NCI-H2107 (cell line): ENCODE results near the gene DNAJC18.
A peak's percentile ranks its signal among the peaks of the same experiment; 100 is the strongest.
"Not testable (repeated sequence)": the region's sequence is repeated elsewhere in the genome, so short reads cannot be mapped to it uniquely, and the experiment has no call there.

Experiments
- DNase-seq: peaks from one replicate; lab custom pipeline; 2025; lab: John Stamatoyannopoulos, UW

Gene DNAJC18

DNA sequence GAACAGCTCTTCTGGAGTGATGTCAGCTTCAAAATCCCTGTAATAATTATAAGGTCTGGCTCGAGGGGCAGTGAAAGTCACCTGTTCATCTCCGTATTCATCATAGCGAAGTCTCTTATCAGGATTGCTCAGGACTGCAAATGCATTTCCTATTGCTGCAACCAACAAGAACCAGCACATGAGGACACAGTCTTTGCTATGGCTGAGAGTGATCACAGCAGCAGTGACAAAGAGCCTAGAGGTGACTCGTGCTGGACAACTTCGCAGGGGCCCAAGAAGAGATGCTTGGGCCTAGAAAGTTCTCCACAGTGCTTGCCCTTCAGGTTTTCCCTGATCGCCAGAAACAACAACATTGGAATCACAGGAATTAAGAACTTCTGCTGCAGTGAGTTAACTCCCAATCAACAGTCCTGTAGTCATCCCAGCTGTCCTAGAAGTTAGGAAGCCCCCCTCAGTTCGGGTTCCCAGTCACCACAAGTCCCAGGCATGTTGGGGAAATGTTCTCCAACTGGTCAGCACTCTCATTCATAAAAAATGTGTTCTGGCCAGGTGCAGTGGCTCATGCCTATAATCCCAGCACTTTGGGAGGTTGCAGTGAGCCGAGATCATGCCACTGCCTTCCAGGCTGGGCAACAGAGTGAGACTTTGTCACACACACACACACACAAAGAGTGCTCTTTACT, 13.0 kb downstream of the DNAJC18 start:
- no peak for DNase-seq

DNA sequence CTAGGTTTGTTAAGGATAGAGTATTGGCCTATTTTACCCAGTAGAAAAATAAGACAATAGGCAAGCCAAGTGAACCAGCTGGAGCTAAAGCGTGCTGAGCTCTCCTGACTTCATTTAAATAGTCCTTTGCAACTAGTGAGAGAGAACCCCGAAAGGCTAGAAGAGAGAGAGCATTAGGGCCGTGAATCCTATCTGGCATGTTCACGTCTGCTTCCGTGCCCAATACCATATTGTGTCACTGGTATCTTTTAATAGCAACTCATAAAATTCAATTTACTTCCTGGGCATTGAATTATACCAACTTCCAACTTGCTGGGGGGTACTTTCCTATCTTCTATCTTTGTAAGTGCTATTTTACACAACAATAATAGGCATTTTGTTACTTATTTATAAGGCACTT, 13.8 kb downstream of the DNAJC18 start:
- no peak for DNase-seq

- peak; percentile 35 for DNase-seq
Measured at GRCh38 chr5:139422307-139422893, 16.9 kb downstream of the DNAJC18 start.

DNA sequence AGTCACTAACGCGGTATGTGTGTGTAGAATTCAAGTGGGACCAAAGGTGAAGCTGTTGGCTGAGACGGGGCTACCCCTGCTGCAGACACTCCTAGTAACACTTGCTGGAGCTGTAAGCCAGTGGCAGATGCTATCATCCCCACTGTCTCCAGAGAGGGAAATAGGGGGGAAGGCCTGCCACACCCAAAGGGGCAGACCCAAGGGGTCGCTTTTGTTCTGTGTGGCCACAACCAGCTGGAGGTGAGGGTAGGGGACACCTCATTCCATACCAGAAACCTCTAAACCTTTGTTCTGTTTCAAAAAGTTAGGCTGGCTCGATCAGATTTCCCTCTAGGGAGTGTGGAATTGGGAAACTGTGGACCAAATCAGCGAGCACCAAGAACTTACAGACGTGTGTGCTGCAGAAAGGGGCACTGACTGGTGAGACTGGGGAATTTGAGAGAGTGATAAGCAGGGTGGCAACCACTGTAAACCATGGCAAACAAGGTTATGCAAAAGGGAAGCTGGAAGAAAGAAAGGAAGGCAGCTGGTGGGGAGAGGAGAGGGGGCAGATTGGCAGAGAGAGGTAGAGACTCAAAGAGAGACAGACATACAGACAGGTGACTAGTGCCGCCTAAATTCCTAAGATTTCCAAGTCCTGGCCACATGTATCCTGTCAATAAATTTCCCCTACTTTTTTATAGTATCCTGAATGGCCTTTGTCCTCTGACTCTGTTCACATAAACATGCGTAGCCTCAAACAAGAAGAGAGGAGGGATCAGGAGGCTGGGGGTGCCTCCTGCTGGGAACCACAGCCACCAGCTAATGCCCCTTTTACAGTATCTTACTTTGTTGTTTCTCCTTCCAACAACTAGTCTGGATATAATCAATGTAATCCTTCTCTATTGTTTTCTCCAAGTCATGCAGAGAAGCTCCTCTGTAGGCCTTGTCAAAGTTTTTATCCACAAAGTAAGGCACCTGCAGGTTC, 19.8 kb downstream of the DNAJC18 start:
- DNase-seq = no peak

DNA sequence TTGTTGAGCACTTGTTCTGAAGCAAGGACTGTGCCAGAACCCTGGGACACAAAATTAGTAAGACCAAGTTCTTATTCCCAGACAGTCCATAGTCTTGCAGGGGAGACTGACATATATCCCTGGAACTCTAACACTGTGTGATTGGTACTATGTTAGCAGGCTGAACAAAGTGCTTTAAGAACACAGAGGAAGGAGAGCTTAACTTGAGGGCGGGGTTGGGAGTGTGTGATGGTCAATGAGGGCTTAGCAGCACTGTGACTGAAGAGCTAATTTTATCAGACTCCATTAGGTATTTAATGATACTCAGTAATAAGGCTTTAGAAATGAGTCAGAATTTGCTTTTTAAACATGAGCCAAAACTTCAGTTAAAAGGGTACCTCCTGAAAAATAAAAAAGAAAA, 20.5 kb downstream of the DNAJC18 start:
- no peak for DNase-seq

DNA sequence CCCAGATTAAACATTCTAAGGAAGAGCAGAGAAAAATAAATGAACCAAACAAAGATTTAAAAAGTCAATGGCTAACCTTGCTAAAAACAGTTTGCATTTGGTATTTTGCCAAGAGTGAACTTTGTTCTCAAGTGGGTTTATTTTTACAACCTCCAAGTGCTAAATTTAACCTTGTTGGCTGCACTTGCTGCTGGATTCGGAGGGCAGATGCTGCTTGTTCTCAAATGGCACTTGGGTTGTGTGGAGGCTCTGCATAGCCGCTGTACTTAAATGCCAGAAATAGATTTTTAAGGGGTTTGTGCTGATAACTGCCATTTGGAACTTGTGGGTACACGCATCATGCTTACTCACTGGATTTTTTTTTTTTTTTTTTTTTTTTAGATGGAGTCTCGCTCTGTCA, 22.1 kb downstream of the DNAJC18 start:
- peak; percentile 9 for DNase-seq

- no peak for DNase-seq
Measured at GRCh38 chr5:139416651-139417050, 22.7 kb downstream of the DNAJC18 start.

DNA sequence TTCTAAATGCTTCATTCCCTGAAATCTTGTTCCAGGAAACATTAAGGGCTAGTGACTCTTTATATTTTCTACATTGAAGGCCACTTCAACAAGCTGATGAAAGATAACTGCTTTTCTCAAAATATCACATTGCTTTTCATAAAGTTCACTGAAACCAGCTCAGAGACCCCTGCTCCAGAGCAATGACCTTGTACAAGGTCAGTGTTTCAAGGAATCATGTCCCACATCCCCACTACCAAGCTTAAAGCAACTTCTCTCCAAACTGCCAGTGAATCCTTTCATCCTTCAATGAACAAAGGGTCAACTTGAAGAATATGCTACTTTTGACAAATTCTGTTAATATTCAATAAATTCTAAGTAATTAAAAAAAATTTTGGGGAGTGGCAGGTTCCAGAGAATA, 23.5 kb downstream of the DNAJC18 start:
- no peak for DNase-seq

DNA sequence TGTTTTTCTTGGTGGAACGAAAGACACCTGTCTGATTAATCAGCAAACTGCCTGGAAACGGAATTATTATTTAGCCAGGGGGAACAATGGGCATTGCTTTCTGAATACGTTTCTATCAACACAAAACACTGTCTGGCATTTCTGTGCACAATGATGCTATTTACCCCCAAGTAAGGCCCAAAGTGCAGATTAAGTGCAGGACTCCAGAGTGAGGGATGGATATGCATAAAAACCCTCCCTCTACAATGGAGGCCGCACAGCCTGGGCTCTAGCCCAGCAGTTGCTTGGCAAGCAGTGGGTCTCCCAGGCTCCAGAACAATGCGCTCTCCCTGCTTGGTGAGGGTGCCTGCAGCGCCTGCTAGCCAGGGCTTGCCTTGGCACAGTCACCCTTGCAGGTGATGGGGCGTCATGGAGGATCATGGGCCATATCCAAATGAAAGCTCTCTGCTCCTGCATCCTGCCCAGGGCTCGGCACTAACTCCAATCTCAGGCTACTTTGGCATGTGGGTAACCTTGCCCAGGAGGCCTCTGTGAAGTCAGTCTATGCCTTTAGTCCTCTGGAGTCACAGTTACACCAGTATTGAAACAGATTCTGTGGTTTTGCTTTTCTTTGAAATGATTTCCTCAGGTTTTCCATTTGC, 24.0 kb downstream of the DNAJC18 start:
- DNase-seq = no peak

- no peak for DNase-seq
Measured at GRCh38 chr5:139414581-139415130, 24.7 kb downstream of the DNAJC18 start.

DNA sequence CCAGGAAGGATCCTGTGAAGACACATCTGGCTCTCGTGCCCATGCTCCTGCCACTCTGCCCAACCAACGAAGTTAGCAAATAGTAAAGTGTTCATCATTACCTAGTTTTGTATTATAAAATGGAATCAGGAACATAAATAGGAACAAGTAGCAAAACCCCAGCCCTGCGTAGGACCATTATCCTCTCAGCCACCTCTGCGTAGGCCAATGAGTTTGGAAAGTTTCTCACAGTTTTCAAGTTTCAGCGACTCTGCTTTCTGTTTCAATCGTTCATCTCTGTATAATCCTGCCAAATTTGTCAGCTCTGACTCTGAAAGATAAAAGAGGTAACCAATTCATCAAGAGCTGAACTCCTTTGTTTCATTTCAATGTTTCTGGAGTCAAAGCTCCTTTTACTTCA, 25.4 kb downstream of the DNAJC18 start:
- DNase-seq = no peak

DNA sequence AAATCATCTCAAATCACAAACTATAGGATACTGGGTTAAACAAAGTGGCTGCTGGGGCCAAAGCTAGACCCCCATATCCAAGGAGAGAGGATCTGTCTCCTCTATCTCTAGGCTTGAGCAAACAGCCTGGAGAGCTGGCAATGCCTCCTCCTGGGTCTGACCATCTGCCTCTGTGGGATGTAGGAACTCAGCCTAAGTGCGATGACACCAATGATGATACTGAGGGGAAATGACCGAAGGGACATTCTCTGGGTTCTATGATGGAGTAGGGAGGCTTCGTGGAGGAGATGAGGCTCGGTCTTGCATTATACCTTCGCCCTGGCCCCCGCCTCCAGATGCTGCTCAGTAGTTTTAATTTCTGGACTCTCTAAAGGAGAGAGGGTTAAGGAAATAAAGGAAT, 26.2 kb downstream of the DNAJC18 start:
- no peak for DNase-seq

GRCh38 chr5:139410993-139411828, 28.1 kb downstream of the DNAJC18 start:
- no peak for DNase-seq

- DNase-seq = no peak
Measured at GRCh38 chr5:139410121-139410992, 29.0 kb downstream of the DNAJC18 start.

GRCh38 chr5:139409116-139409515, 30.2 kb downstream of the DNAJC18 start:
- DNase-seq = not testable (repeated sequence)

DNA sequence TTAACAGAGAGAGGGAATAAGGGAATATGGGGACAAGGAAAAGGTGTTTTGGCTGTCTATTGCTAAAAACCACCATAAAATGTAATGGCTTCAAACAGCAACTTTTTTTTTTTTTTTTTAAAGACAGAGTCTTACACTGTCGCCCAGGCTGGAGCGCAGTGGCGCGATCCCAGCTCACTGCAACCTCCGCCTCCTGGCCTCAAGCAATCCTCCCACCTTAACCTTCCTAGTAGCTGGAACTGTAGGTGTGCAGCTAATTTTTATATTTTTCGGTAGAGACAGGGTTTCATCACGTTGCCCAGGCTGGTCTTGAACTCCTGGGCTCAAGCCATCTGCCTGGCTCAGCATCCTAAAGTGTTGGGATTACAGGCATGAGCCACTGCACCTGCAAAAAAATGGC, 31.1 kb downstream of the DNAJC18 start:
- no peak for DNase-seq

DNA sequence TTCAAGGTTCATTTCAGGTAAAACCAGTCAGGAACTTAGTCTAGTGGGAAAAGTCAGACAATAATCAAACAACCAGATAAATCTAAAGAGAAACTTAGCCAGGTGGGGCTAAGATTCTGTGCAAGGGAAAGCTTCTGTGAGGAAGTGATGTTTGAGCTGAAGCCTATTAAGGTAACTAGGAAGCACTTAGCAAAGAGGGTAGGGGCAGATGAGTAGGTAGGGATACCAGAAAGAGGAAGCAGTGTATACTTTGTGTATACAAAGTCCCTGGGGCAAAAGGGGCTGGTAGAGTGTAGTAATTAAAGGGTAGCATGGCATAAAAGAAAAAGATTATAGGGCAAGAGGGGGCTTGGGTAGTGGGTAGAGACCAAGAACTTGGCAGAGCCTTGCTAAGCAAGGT, 31.8 kb downstream of the DNAJC18 start:
- no peak for DNase-seq

DNA sequence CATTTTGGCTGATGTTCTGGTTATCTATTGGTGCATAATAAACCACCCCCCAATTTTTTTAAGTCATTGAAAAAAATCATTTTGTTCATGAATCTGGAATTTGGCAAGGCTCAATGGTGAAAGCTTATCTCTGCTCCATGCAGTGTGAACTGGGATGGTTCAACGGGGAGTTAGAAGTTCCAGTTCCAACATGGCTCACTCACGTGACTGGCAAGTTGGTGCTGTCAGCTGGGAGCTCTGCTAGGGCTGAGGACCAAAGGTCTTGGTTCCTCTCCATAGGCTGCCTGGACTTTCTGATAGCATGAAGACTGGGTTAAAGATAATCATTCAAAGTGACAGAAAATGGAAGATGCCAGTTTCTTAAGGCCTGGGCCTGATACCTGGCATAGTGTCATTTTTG, 32.4 kb downstream of the DNAJC18 start:
- DNase-seq = no peak

DNA sequence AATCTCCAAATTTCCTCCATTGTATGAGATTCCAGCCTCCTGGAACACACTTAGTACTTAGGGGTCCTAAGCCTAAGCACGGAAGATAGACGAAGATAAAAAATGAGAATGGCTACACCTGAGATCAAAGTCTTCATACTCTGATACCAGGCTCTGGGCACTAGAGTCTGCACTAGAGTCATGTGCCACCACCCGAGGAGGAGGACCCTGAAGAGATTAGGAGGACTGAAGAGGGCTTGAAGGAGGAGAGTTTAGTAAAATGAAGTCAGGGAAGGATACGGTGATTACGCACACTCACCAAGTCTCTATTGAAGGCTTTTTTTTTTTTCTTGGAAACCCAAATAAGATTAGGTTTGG, 34.9 kb downstream of the DNAJC18 start:
- DNase-seq = no peak

- peak; percentile 50 for DNase-seq
Measured at GRCh38 chr5:139403787-139404483, 35.4 kb downstream of the DNAJC18 start, which contains the start of gene SPATA24. SPATA24 (minus strand) TSS chr5:139404089; CDS start chr5:139404060, 29 bp downstream.
